K562 (cell line): Measurements from ENCODE around the gene ROR2. TPM values are rescaled to one million over a fixed set of nuclear protein-coding genes. Genes with fewer than 3 reads are reported as not detected.

Experiments used
- ATAC-seq: fragments of 200-7000 bp; cut with Tn5 transposase; 3 replicates; pipeline ENCODE4 v1.9.1; 2020; ENCODE audit warnings: moderate library complexity
- BruUV-seq: library from RNA; stranded (reverse); fragments of 400-500 nt; replicated peaks from 2 replicates; lab custom pipeline; 2021; lab: Mats Ljungman, UMichigan
- CTCF ChIA-PET: fragments of 300-600 bp; formaldehyde crosslinking; extraction: SDS; loops from one replicate; lab custom pipeline; 2021; ENCODE audit warnings: low intra/inter-chr PET ratio; lab: Yijun Ruan, JAX
- POLR2A ChIA-PET: fragments of 300-600, 350-650 bp; sonication (Branson Sonifier 250); formaldehyde crosslinking; extraction: SDS; loops from one replicate; lab custom pipeline; 2021; ENCODE audit warnings: antibody characterized with exemption, inconsistent platforms; lab: Yijun Ruan, JAX
- DNase-seq, 4 experiments: peaks; one replicate each; pipeline versions ENCODE4 v3.0.0 to v3.0.0-alpha.2; 2011 to 2018; ENCODE audit warnings: low spot score in 3 of 4, mixed read lengths in 3 of 4; ENCODE audit errors: extremely low read depth in 1 of 4
- FAIRE-seq: peaks from 2 replicates; lab custom pipeline; 2011; peaks lifted over from hg19 to GRCh38; lab: Jason Lieb, UNC
- H2AFZ ChIP-seq: 2 replicates; pipeline ENCODE4 v1.6.0; 2011; ENCODE audit warnings: low read depth, low read length, control low read depth, inconsistent platforms
- H3K27ac ChIP-seq: fragments of 200-600 bp; 3 replicates; pipeline ENCODE4 v1.8.0; 2011; ENCODE audit warnings: low read depth, mild to moderate bottlenecking, control low read depth, inconsistent platforms, low read length, moderate library complexity, mixed read lengths; ENCODE audit errors: extremely low read depth
- H3K27me3 ChIP-seq, 2 experiments: fragments of 300-600 bp in 1 of 2; 2 replicates in 1 of 2; 3 replicates in 1 of 2; pipeline versions ENCODE4 v1.6.0 to v1.8.0; 2011; ENCODE audit warnings: inconsistent platforms in 2 of 2, low read length in 2 of 2, mild to moderate bottlenecking in 1 of 2, mixed read lengths in 1 of 2, moderate library complexity in 1 of 2; ENCODE audit not compliant: control insufficient read depth in 2 of 2, insufficient read depth in 2 of 2
- H3K36me3 ChIP-seq: fragments of 300-600 bp; 3 replicates; pipeline ENCODE4 v1.8.0; 2011; ENCODE audit warnings: mild to moderate bottlenecking, low read length, inconsistent platforms; ENCODE audit not compliant: control insufficient read depth, insufficient read depth
- H3K4me1 ChIP-seq, 2 experiments: fragments of 200-600 bp in 1 of 2; replicated peaks in 1 of 2; 2 replicates in 1 of 2; 3 replicates in 1 of 2; pipeline versions ENCODE4 v1.5.1 to v1.8.0; 2011; ENCODE audit warnings: inconsistent platforms in 2 of 2, low read length in 2 of 2, mild to moderate bottlenecking in 1 of 2, mixed read lengths in 1 of 2, moderate library complexity in 1 of 2; ENCODE audit not compliant: control insufficient read depth in 2 of 2, insufficient read depth in 2 of 2
- H3K4me2 ChIP-seq: 2 replicates; pipeline ENCODE4 v1.6.1; 2011; ENCODE audit warnings: low read length, control low read depth, inconsistent platforms, mixed read lengths; ENCODE audit not compliant: insufficient read depth
- H3K4me3 ChIP-seq: fragments of 200-600 bp; sonication (generic), shearing (Covaris generic); 2 replicates; pipeline ENCODE4 v1.5.1; 2016; ENCODE audit warnings: control low read depth, inconsistent platforms
- H3K79me2 ChIP-seq: fragments of 200-600 bp; 3 replicates; pipeline ENCODE4 v1.8.0; 2011; ENCODE audit warnings: low read length, inconsistent platforms; ENCODE audit not compliant: control insufficient read depth, insufficient read depth
- H3K9ac ChIP-seq, 2 experiments: 2 replicates each; pipeline versions ENCODE4 v1.6.0 to v1.6.1; 2011; ENCODE audit warnings: low read depth in 2 of 2, low read length in 2 of 2, control low read depth in 1 of 2, inconsistent platforms in 1 of 2, mild to moderate bottlenecking in 1 of 2, mixed read lengths in 1 of 2; ENCODE audit not compliant: insufficient read depth in 1 of 2
- H3K9me1 ChIP-seq: one replicate; pipeline ENCODE4 v1.6.0; 2011; ENCODE audit warnings: inconsistent platforms, mild to moderate bottlenecking, low read length, moderate library complexity; ENCODE audit not compliant: control insufficient read depth, insufficient read depth
- H3K9me3 ChIP-seq: replicated peaks from 2 replicates; pipeline ENCODE4 v1.5.1; 2011; ENCODE audit warnings: low read depth, low read length, inconsistent platforms; ENCODE audit not compliant: control insufficient read depth, insufficient read depth
- H4K20me1 ChIP-seq: replicated peaks from 2 replicates; pipeline ENCODE4 v1.6.1; 2011; ENCODE audit warnings: low read length, inconsistent platforms, mixed read lengths; ENCODE audit not compliant: control insufficient read depth, insufficient read depth
- ELF1 ChIP-seq: fragments of 200-800 bp; sonication (Bioruptor generic); IDR thresholded peaks from 2 replicates; pipeline ENCODE4 v1.6.1; 2016; ENCODE audit warnings: missing genetic modification characterization, missing compliant biosample characterization
- ETV6 ChIP-seq, 3 experiments: fragments of 150-350 bp in 1 of 3; sonication (generic) in 1 of 3; formaldehyde crosslinking in 1 of 3; IDR thresholded peaks; 2 replicates each; pipeline versions ENCODE4 v1.6.1 to v1.8.0; 2014 to 2022; ENCODE audit warnings: borderline replicate concordance in 2 of 3, low read depth in 2 of 3, antibody characterized with exemption in 1 of 3, low read length in 1 of 3, mild to moderate bottlenecking in 1 of 3, missing genetic modification reagents in 1 of 3
- KAT8 ChIP-seq: fragments of 450-650 bp; IDR thresholded peaks from 2 replicates; pipeline ENCODE4 v1.6.1; 2016; ENCODE audit warnings: low read depth, mild to moderate bottlenecking
- PCBP2 ChIP-seq: fragments of 200-400 bp; formaldehyde crosslinking; IDR thresholded peaks from 2 replicates; pipeline ENCODE4 v1.6.1; 2018; ENCODE audit warnings: low read length, low read depth, mild to moderate bottlenecking, moderate library complexity; ENCODE audit not compliant: poor library complexity, severe bottlenecking
- RNF2 ChIP-seq: sonication (generic); IDR thresholded peaks from 2 replicates; pipeline ENCODE4 v1.6.1; 2016
- XRCC5 ChIP-seq: fragments of 200-400 bp; formaldehyde crosslinking; IDR thresholded peaks from 2 replicates; pipeline ENCODE4 v1.6.1; 2017; ENCODE audit warnings: low read depth, mild to moderate bottlenecking, low read length
- ZNF316 ChIP-seq: fragments of 450-650 bp; IDR thresholded peaks from 2 replicates; pipeline ENCODE4 v1.6.1; 2016
- ZNF445 ChIP-seq: fragments of 250-450 bp; sonication (Bioruptor Pico); IDR thresholded peaks from 2 replicates; pipeline ENCODE4 v1.4.0; 2020; ENCODE audit warnings: low read depth, mild to moderate bottlenecking, moderate library complexity
- ZNF696 ChIP-seq: fragments of 250-450 bp; sonication (Bioruptor Pico); conservative IDR thresholded peaks from 2 replicates; pipeline ENCODE4 v1.4.0; 2020; ENCODE audit warnings: mild to moderate bottlenecking, moderate library complexity
- WGBS: fragments of 100-300 bp; shearing (Covaris generic); methylation state at CpG from one replicate; pipeline ENCODE4 v1.1.6; 2016; ENCODE audit warnings: low coverage, mixed read lengths; ENCODE audit not compliant: insufficient coverage; ENCODE audit errors: missing lambda C conversion rate; 5-methylcytosine and 5-hydroxymethylcytosine counted together
- in situ Hi-C: fragments of 300-500 bp; cut with MboI; formaldehyde crosslinking; loops from 4 replicates; pipeline ENCODE4 v1.15.0; 2018; ENCODE audit warnings: inconsistent platforms, mixed read lengths
- intact Hi-C: fragments of 100-400 bp; cut with micrococcal nuclease; formaldehyde crosslinking; loops from 2 replicates; pipeline ENCODE4 v1.14.2; 2022
- polyA plus RNA-seq, 8 experiments: library from polyadenylated mRNA; depleted of rRNA in 4 of 8; stranded (reverse) in 5 of 8; unstranded in 3 of 8; fragments of >200 nt; fragmentation: Nextera tagmentation in 2 of 8; fragmentation: Illumina TruSeq in 1 of 8; extraction: Ambion mirVana in 2 of 8; extraction: Trizol in 1 of 8; gene quantifications; 2 replicates each; pipeline versions ENCODE4 v1.2.1 to v1.2.3, GENCODE V29; 2011 to 2014; ENCODE audit warnings: inconsistent platforms in 1 of 8, missing spikeins in 1 of 8
- total RNA-seq, 7 experiments: library from RNA; depleted of rRNA in 6 of 7; stranded (reverse); fragments of >200 nt in 6 of 7; fragmentation: Illumina TruSeq in 2 of 7; extraction: Trizol in 2 of 7; gene quantifications; 2 replicates each; pipeline versions ENCODE4 v1.2.1 to v1.2.3, GENCODE V29; 2011 to 2021; ENCODE audit warnings: low replicate concordance in 1 of 7
- TF ChIP-seq, protein P1 (sequence below), 2 experiments: fragments of 450-650 bp in 1 of 2; sonication (generic) in 1 of 2; formaldehyde crosslinking; conservative IDR thresholded peaks; 2 replicates each; pipeline versions ENCODE4 v1.4.0 to v1.8.1; 2020 to 2022; ENCODE audit warnings: mild to moderate bottlenecking in 1 of 2, missing genetic modification reagents in 1 of 2

ROR2 gene
- total and polyA plus RNA-seq, 9 of the 15 experiments (the other 6 are each of a cell fraction or from before 2014, with no cell fraction given), result 5.6 to 33.8 (median 15.3) TPM

- BruUV-seq, result no TSS peak
- no peak for ATAC-seq
- H2AFZ ChIP-seq, result no peak overlapping the region
- H3K27ac ChIP-seq, result no peak overlapping the region
- no peaks in the 10 kb centered on the region for H3K9me1 ChIP-seq
- no peaks in the 10 kb centered on the region; the same call in 1 of the 2 replicates for H3K9me3 ChIP-seq
- H3K27me3 ChIP-seq, result no peaks in the 10 kb centered on the region
- no peak overlapping the region for H3K4me2 ChIP-seq
- peaks cover 16 to 17% of the 10 kb centered on the region in 2 experiments for H3K4me1 ChIP-seq
- H3K79me2 ChIP-seq, result peaks cover 93% of the 10 kb centered on the region
- POLR2A ChIA-PET, result interaction anchor here (0.8 to 4.0 kb wide), 3 partner anchors 9 to 14 kb away, joined by 4 to 27 read pairs (median 7); no protein-coding TSS in a partner anchor
- H3K4me3 ChIP-seq, result no peak overlapping the region
- TF ChIP-seq, protein P1, sequence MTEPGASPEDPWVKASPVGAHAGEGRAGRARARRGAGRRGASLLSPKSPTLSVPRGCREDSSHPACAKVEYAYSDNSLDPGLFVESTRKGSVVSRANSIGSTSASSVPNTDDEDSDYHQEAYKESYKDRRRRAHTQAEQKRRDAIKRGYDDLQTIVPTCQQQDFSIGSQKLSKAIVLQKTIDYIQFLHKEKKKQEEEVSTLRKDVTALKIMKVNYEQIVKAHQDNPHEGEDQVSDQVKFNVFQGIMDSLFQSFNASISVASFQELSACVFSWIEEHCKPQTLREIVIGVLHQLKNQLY (CRISPR knock-in tag; conservative IDR thresholded peaks at IDR 0.05), result no peak
- TF ChIP-seq ZNF696 (CRISPR knock-in tag) (no peak), ETV6 (IDR thresholded peaks at IDR 0.05; ENCODE audit: borderline replicate concordance in 1 of 2, low read depth in 2 of 2, low read length in 1 of 2) (no peak), ETV6 (CRISPR knock-in tag; IDR thresholded peaks at IDR 0.05; ENCODE audit: borderline replicate concordance) (no peak), XRCC5 (no peak), RNF2 (no peak), KAT8 (no peak), ZNF445 (no peak), ELF1 (tag) (no peak), PCBP2 (no peak), ZNF316 (no peak)
- 88% methylated on average over 8 of the region's 9 CpGs for WGBS
- H4K20me1 ChIP-seq, result no peaks in the 10 kb centered on the region
- CTCF ChIA-PET, result no interaction called here
- in situ Hi-C loops, result no loop called here
- FAIRE-seq, result no peak
- no peak overlapping the region for H3K9ac ChIP-seq
- no peaks in the 10 kb centered on the region for H3K36me3 ChIP-seq
- DNase-seq, result no peak
- intact Hi-C loops, result no loop called here
These were observed 13.0 kb downstream of the ROR2 start for GRCh38 chr9:91937056-91937455.
